Right atrium auricular region (tissue), 2 donors: ENCODE measurements around the gene PIK3CB. TPM values are rescaled to one million over a fixed set of nuclear protein-coding genes. Genes with fewer than 3 reads are reported as not detected.

Experiments used
- DNase-seq: peaks from one replicate; pipeline ENCODE4 v3.0.0-alpha.2; 2019; ENCODE audit warnings: low spot score
- H3K27ac ChIP-seq, 2 donors: fragments of 200-600 bp; sonication (generic); 1 replicate in 1 of 2; 2 replicates in 1 of 2; pipeline ENCODE4 v1.5.1; 2016 to 2019
- H3K27me3 ChIP-seq, 2 donors: fragments of 200-600 bp; sonication (generic); one replicate each; pipeline versions ENCODE4 v1.5.1 to v1.6.0; 2017 to 2019
- H3K36me3 ChIP-seq: fragments of 200-600 bp; sonication (generic); one replicate; pipeline ENCODE4 v1.5.1; 2016
- H3K4me1 ChIP-seq, 2 donors: fragments of 200-600 bp; sonication (generic); one replicate each; pipeline versions ENCODE4 v1.5.1 to v1.6.0; 2017 to 2019
- H3K4me3 ChIP-seq, 2 donors: fragments of 200-600 bp; sonication (generic); 1 replicate in 1 of 2; 2 replicates in 1 of 2; pipeline ENCODE4 v1.5.1; 2017 to 2019; ENCODE audit warnings: mild to moderate bottlenecking in 1 of 2, moderate library complexity in 1 of 2
- H3K9me3 ChIP-seq, 2 donors: fragments of 200-600 bp; sonication (generic); one replicate each; pipeline ENCODE4 v1.5.1; 2019
- total RNA-seq, 2 donors: library from RNA; depleted of rRNA; stranded (reverse); fragments of >200 nt; gene quantifications; one replicate each; pipeline ENCODE4 v1.1.0, GENCODE V29; 2016
- TF ChIP-seq, protein P1 (sequence below), 2 donors: fragments of 200-600 bp; sonication (generic); IDR thresholded peaks; one replicate each; pipeline ENCODE4 v1.5.1; 2019; ENCODE audit warnings: antibody characterized with exemption in 2 of 2

The PIK3CB gene
- total RNA-seq, 2 donors from 2014 or later, result 27.7 to 35.0 TPM

GRCh38 chr3:138862924-138863775 is 28.4 kb upstream of the PIK3CB start:
- H3K4me3 ChIP-seq, result peak overlapping the region in 1 of 2 donors; percentile 9
- peaks cover 0 to 23% of the 10 kb centered on the region in 2 donors for H3K4me1 ChIP-seq
- no peaks in the 10 kb centered on the region for H3K27me3 ChIP-seq
- DNase-seq, result no peak
- TF ChIP-seq, protein P1, sequence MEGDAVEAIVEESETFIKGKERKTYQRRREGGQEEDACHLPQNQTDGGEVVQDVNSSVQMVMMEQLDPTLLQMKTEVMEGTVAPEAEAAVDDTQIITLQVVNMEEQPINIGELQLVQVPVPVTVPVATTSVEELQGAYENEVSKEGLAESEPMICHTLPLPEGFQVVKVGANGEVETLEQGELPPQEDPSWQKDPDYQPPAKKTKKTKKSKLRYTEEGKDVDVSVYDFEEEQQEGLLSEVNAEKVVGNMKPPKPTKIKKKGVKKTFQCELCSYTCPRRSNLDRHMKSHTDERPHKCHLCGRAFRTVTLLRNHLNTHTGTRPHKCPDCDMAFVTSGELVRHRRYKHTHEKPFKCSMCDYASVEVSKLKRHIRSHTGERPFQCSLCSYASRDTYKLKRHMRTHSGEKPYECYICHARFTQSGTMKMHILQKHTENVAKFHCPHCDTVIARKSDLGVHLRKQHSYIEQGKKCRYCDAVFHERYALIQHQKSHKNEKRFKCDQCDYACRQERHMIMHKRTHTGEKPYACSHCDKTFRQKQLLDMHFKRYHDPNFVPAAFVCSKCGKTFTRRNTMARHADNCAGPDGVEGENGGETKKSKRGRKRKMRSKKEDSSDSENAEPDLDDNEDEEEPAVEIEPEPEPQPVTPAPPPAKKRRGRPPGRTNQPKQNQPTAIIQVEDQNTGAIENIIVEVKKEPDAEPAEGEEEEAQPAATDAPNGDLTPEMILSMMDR (IDR thresholded peaks at IDR 0.05), result no peak
- no peaks in the 10 kb centered on the region for H3K9me3 ChIP-seq
- peak overlapping the region; percentile 71 to 85 for H3K27ac ChIP-seq
- H3K36me3 ChIP-seq, result no peaks in the 10 kb centered on the region

GRCh38 chr3:138862531-138862923 is 27.8 kb upstream of the PIK3CB start:
- TF ChIP-seq, protein P1 (IDR thresholded peaks at IDR 0.05), result no peak
- no peak for DNase-seq
- H3K4me1 ChIP-seq, result peaks cover 0 to 23% of the 10 kb centered on the region in 2 donors
- no peaks in the 10 kb centered on the region for H3K9me3 ChIP-seq
- no peaks in the 10 kb centered on the region for H3K27me3 ChIP-seq
- no peaks in the 10 kb centered on the region for H3K36me3 ChIP-seq
- peak overlapping the region in 1 of 2 donors; percentile 9 for H3K4me3 ChIP-seq
- H3K27ac ChIP-seq, result peak overlapping the region; percentile 71 to 85

DNA sequence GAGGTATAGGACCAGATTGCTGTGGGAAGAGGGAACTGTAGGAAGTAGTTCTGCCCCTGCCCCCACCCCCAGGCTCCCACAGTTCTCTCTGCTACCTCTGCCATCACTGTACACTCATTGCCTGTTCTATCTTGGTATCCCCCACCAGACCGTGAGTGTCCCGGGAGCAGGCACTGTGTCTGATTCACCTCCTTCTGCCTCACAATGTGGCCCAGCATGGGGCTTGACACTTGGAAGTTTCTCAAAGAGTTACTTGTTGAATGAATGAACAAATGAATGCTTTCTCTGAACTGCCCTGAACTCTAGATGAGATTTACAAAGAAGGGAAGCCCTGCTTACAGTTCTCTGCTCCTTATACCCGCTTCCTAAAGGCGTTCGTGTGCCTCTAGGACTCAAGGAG is 27.1 kb upstream of the PIK3CB start:
- DNase-seq, result no peak
- Histone ChIP-seq H3K4me1 (peaks cover 0 to 23% of the 10 kb centered on the region in 2 donors), H3K27me3 (no peaks in the 10 kb centered on the region), H3K27ac (peak overlapping the region; percentile 71 to 85), H3K36me3 (no peaks in the 10 kb centered on the region), H3K4me3 (no peak overlapping the region), H3K9me3 (no peaks in the 10 kb centered on the region)
- TF ChIP-seq, protein P1 (IDR thresholded peaks at IDR 0.05), result no peak

DNA sequence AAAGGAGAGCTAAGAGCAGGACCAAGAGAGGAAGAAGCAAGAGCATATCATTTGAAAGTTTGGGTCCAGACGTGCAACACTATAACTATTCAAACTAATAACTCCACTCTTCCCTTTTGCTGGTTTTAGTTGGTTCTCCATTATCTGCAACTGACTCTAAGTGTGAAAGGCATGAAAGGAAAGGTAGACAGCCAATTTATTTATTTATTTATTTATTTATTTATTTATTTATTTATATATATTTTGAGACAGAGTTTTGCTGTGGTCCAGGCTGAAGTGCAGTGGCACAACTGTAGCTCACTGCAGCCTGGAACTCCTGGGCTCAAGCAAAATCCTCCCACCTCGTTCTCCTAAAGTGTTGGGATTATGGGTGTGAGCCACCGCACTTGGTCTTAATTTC is 22.1 kb upstream of the PIK3CB start:
- Histone ChIP-seq H3K4me1 (no peaks in the 10 kb centered on the region), H3K36me3 (no peaks in the 10 kb centered on the region), H3K4me3 (no peak overlapping the region), H3K27ac (no peak overlapping the region), H3K27me3 (no peaks in the 10 kb centered on the region), H3K9me3 (no peaks in the 10 kb centered on the region)
- TF ChIP-seq, protein P1 (IDR thresholded peaks at IDR 0.05), result no peak
- no peak for DNase-seq

DNA sequence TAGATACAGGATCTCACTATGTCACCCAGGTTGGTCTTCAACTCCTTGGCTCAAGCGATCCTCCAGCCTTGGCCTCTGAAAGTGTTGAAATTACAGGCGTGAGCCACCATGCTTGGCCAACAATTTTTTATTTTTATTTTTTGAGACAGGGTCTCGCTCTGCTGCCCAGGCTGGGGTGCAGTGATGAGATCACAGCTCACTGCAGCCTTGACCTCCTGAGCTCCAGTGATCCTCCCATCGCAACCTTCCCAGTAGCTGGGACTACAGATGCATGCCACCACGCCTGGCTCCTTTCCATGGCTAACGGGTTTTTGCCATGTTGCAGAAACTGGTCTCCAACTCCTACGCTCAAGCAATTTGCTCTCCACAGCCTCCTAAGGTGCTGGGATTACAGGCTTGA is 20.2 kb upstream of the PIK3CB start:
- Histone ChIP-seq H3K36me3 (no peaks in the 10 kb centered on the region), H3K27ac (no peak overlapping the region), H3K4me1 (no peaks in the 10 kb centered on the region), H3K9me3 (no peaks in the 10 kb centered on the region), H3K27me3 (no peaks in the 10 kb centered on the region), H3K4me3 (no peak overlapping the region)
- TF ChIP-seq, protein P1 (IDR thresholded peaks at IDR 0.05), result no peak
- no peak for DNase-seq
